Spleen (tissue), 11 donors: Measurements from ENCODE around the gene CRACDL. TPM values are rescaled to one million over a fixed set of nuclear protein-coding genes. Genes with fewer than 3 reads are reported as not detected.

ENCODE experiments used
- DNase-seq: peaks from one replicate; pipeline ENCODE4 v3.0.0-alpha.2; 2020
- H3K27ac ChIP-seq, 8 donors: fragments of 200-600 bp; sonication (generic) in 7 of 8; 1 replicate in 4 of 8; 2 replicates in 4 of 8; pipeline versions ENCODE4 v1.5.0 to v1.8.0; 2016 to 2021; ENCODE audit warnings: inconsistent platforms in 4 of 8, mild to moderate bottlenecking in 4 of 8, moderate library complexity in 1 of 8
- H3K27me3 ChIP-seq, 7 donors: fragments of 200-600 bp; sonication (generic) in 6 of 7; replicated peaks in 1 of 7; 1 replicate in 4 of 7; 2 replicates in 3 of 7; pipeline versions ENCODE4 v1.5.0 to v1.8.0; 2016 to 2021; ENCODE audit warnings: inconsistent platforms in 3 of 7, mild to moderate bottlenecking in 1 of 7
- H3K36me3 ChIP-seq, 6 donors: fragments of 200-600 bp; sonication (generic) in 5 of 6; 1 replicate in 4 of 6; 2 replicates in 2 of 6; pipeline versions ENCODE4 v1.5.0 to v1.8.0; 2016 to 2021; ENCODE audit warnings: inconsistent platforms in 2 of 6
- H3K4me1 ChIP-seq, 6 donors: fragments of 200-600 bp; sonication (generic) in 5 of 6; 1 replicate in 3 of 6; 2 replicates in 3 of 6; pipeline versions ENCODE4 v1.5.0 to v1.8.0; 2016 to 2021; ENCODE audit warnings: inconsistent platforms in 3 of 6
- H3K4me3 ChIP-seq, 8 donors: fragments of 200-600 bp; sonication (generic) in 7 of 8; 1 replicate in 4 of 8; 2 replicates in 4 of 8; pipeline versions ENCODE4 v1.5.0 to v1.8.0; 2016 to 2021; ENCODE audit warnings: inconsistent platforms in 4 of 8, mild to moderate bottlenecking in 4 of 8, moderate library complexity in 2 of 8
- H3K9me3 ChIP-seq, 8 donors: fragments of 200-600 bp; sonication (generic) in 7 of 8; 1 replicate in 4 of 8; 2 replicates in 4 of 8; pipeline versions ENCODE4 v1.5.0 to v1.8.0; 2016 to 2021; ENCODE audit warnings: inconsistent platforms in 4 of 8
- POLR2A ChIP-seq, 3 donors: fragments of 450-650 bp; IDR thresholded peaks; one replicate each; pipeline ENCODE4 v1.5.1; 2017; ENCODE audit warnings: antibody characterized with exemption in 3 of 3, mild to moderate bottlenecking in 1 of 3
- POLR2AphosphoS5 ChIP-seq, 3 donors: sonication (generic); formaldehyde crosslinking; IDR thresholded peaks; one replicate each; pipeline ENCODE4 v1.5.1; 2017; ENCODE audit warnings: antibody characterized with exemption in 3 of 3
- WGBS, 5 donors: extraction: QIAGEN DNeasy Blood & Tissue Kit in 3 of 5; methylation state at CpG; one replicate each; pipeline versions ENCODE4 v1.1.5 to v1.1.7; 2013 to 2018; 5-methylcytosine and 5-hydroxymethylcytosine counted together
- intact Hi-C: fragments of 100-400 bp; cut with DNase I; formaldehyde crosslinking; loops from one replicate; pipeline ENCODE4 v1.15.0; 2023; ENCODE audit warnings: low total_unique reads
- polyA plus RNA-seq, 3 donors: library from polyadenylated mRNA; stranded (reverse); fragments of 200-250 nt; gene quantifications; one replicate each; pipeline ENCODE4 v1.2.1, GENCODE V29; 2013
- total RNA-seq, 7 donors: library from RNA; depleted of rRNA in 3 of 7; stranded (reverse); fragments of >200 nt in 3 of 7; fragmentation: NEBNext Ultra II Directional in 4 of 7; extraction: Animal tissue kit (Norgen Biotek cat#: 25700) in 4 of 7; gene quantifications; one replicate each; pipeline versions ENCODE4 v1.1.0 to v1.2.1, GENCODE V29; 2016 to 2021
- TF ChIP-seq, protein P1 (sequence below), 11 experiments: fragments of 200-600 bp in 7 of 11; fragments of 450-650 bp in 4 of 11; sonication (generic) in 4 of 11; IDR thresholded peaks in 8 of 11; conservative IDR thresholded peaks in 3 of 11; 1 replicate in 7 of 11; 2 replicates in 4 of 11; pipeline versions ENCODE4 v1.4.0 to v1.8.0; 2016 to 2021; ENCODE audit warnings: antibody characterized with exemption in 11 of 11, inconsistent platforms in 4 of 11, mild to moderate bottlenecking in 1 of 11
- donor health status: healthy with polysubstance abuse.
- donor health status: DM: no; HTN: no; CAD: no; lungs with moderate emphysema.
- donor health status: DM: no; HTN: no; CAD: no.
- donor health status: Bipolar disorder and iron deficiency.
- donor health status: healthy.
- donor health status: DM: no; HTN: no; CAD: no.
- donor health status: DM: yes; HTN: yes; CAD: no.

The CRACDL gene
- total and polyA plus RNA-seq, 10 donors: 0.52 to 5.1 (median 1.4) TPM

DNA sequence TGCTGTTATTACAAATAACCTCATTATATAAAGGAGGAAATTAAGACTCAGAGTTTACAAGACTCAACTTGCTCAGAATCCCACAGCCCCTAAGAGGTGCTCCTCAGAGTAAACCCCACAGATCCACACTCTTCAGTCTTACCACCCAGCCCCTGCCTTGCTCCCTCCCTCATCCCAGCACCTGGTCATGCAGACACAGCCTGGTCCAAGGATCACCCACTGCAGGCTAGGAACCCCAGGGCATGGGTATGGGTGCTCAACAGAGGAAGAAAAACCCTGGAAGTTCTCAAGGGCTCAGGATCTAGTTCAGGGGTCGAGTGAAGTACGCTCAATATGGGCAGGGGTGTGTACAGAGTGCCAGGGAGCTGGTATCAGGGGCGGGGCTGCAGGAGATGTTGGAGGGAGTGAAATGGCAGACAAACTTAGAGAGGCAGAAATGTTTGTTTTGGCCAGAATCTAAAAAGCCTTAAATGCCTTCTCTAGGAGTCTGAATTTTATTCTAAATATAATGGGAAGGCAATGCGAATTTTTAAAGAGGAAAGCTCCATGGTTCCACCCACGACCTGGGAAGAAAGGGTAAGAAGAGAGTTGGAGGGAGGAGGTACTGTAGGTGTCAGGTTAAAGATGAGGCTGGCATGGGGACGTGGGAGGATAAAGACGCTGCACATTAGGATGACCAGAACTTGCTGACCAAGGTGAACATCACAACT, 126.0 kb downstream of the CRACDL start:
- no peak overlapping the region for H3K4me3 ChIP-seq
- peaks cover 0 to 33% (median 18%) of the 10 kb centered on the region in 6 donors for H3K4me1 ChIP-seq
- no peaks in the 10 kb centered on the region for H3K36me3 ChIP-seq
- no peak for TF ChIP-seq POLR2A (IDR thresholded peaks at IDR 0.05)
- TF ChIP-seq, protein P1, sequence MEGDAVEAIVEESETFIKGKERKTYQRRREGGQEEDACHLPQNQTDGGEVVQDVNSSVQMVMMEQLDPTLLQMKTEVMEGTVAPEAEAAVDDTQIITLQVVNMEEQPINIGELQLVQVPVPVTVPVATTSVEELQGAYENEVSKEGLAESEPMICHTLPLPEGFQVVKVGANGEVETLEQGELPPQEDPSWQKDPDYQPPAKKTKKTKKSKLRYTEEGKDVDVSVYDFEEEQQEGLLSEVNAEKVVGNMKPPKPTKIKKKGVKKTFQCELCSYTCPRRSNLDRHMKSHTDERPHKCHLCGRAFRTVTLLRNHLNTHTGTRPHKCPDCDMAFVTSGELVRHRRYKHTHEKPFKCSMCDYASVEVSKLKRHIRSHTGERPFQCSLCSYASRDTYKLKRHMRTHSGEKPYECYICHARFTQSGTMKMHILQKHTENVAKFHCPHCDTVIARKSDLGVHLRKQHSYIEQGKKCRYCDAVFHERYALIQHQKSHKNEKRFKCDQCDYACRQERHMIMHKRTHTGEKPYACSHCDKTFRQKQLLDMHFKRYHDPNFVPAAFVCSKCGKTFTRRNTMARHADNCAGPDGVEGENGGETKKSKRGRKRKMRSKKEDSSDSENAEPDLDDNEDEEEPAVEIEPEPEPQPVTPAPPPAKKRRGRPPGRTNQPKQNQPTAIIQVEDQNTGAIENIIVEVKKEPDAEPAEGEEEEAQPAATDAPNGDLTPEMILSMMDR (IDR thresholded peaks at IDR 0.05 in 8 of 11, conservative IDR thresholded peaks at IDR 0.05 in 3 of 11): no peak
- no peak for TF ChIP-seq POLR2AphosphoS5 (IDR thresholded peaks at IDR 0.05)
- H3K9me3 ChIP-seq: peaks cover 0 to 5% (median 0%) of the 10 kb centered on the region in 8 donors
- intact Hi-C loops: no loop called here
- H3K27me3 ChIP-seq: no peaks in the 10 kb centered on the region
- H3K27ac ChIP-seq: no peak overlapping the region
- 82 to 89% (median 84%) methylated on average over 7 of the region's 7 CpGs for WGBS, 5 donors
- no peak for DNase-seq

DNA sequence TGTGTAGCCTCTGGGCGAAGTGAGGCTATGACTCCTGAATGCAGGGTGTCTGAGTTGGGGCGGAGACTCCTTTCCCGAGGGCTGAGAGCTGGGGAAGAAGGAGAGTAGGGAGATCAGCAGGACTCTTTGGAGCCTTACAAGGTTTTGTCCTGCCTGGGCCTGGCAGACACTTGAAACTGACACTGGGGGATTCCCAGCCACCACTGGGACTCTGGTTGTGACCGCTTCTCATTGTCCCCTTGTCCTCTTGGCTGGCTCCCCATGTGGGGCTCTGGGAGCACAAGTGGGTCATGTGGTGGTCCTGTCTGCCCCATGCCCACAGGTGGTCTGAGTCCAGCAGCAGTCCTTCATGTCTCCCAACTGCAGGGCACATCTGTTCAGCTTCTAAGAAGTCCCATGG, 126.9 kb downstream of the CRACDL start:
- Histone ChIP-seq H3K27me3 (no peaks in the 10 kb centered on the region), H3K9me3 (peaks cover 0 to 5% (median 0%) of the 10 kb centered on the region in 8 donors), H3K4me3 (no peak overlapping the region), H3K36me3 (no peaks in the 10 kb centered on the region), H3K27ac (no peak overlapping the region), H3K4me1 (peaks cover 0 to 42% (median 21%) of the 10 kb centered on the region in 6 donors)
- intact Hi-C loops: no loop called here
- WGBS, 5 donors: 86 to 89% (median 87%) methylated on average over 4 of the region's 4 CpGs
- DNase-seq: no peak
- no peak for TF ChIP-seq POLR2AphosphoS5 (IDR thresholded peaks at IDR 0.05)

DNA sequence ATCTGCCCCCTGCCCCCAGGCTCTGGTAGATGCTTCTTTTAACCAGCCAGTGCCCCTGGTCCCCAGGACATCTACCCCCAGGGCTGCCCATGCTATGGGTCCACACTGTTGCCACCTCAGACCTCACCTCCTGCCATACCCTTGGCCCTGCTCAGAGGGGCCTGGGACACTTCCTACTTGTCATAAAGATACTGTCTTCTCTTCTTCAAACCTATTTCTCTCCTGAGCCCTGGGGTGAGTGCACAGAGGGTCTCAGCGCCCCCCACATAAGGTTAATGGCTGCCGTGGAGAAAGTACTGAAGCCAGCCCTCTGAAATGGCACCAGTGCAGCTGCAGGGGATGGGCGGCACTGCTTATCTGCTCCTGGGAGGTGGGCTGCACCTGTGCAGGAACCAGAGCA, 127.5 kb downstream of the CRACDL start:
- intact Hi-C loops: no loop called here
- no peak for TF ChIP-seq POLR2A (IDR thresholded peaks at IDR 0.05)
- no peak for TF ChIP-seq POLR2AphosphoS5 (IDR thresholded peaks at IDR 0.05)
- TF ChIP-seq, protein P1 (IDR thresholded peaks at IDR 0.05 in 8 of 11, conservative IDR thresholded peaks at IDR 0.05 in 3 of 11): no peak
- peaks cover 0 to 5% (median 0%) of the 10 kb centered on the region in 8 donors for H3K9me3 ChIP-seq
- no peak overlapping the region for H3K27ac ChIP-seq
- DNase-seq: no peak
- WGBS, 5 donors: 82 to 93% (median 92%) methylated on average over 3 of the region's 3 CpGs
- no peaks in the 10 kb centered on the region for H3K27me3 ChIP-seq
- no peak overlapping the region for H3K4me3 ChIP-seq
- H3K36me3 ChIP-seq: no peaks in the 10 kb centered on the region
- peaks cover 0 to 44% (median 21%) of the 10 kb centered on the region in 6 donors for H3K4me1 ChIP-seq

DNA sequence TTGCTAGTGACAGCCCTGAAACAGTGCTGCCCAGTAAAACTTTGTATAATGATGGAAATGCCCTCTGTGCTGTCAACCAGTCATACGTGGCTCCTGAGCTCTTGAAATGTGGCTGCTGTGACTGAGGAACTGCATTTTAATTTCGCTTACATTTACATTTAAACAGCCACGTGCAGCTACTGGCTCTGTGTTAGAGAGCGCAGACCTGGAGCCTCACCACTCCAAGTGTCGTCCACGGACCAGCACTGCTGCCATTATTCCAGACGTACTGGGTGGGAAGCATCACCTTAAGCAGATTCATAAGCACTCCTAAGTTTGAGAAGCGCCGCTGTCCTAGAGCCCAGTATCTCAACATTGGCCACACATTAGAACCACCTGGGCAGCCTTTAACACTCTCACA, 128.1 kb downstream of the CRACDL start:
- DNase-seq: no peak
- WGBS, 5 donors: 85 to 95% (median 91%) methylated on average over 6 to 9 of the region's 9 CpGs
- Histone ChIP-seq H3K27me3 (no peaks in the 10 kb centered on the region), H3K9me3 (peaks cover 0 to 5% (median 0%) of the 10 kb centered on the region in 8 donors), H3K27ac (no peak overlapping the region), H3K36me3 (no peaks in the 10 kb centered on the region), H3K4me1 (peaks cover 0 to 44% (median 21%) of the 10 kb centered on the region in 6 donors), H3K4me3 (no peak overlapping the region)
- intact Hi-C loops: no loop called here
- no peak for TF ChIP-seq POLR2A (IDR thresholded peaks at IDR 0.05)
- TF ChIP-seq POLR2AphosphoS5 (IDR thresholded peaks at IDR 0.05): no peak
- TF ChIP-seq, protein P1 (IDR thresholded peaks at IDR 0.05 in 8 of 11, conservative IDR thresholded peaks at IDR 0.05 in 3 of 11): no peak
